ENCODE data around the gene ADARB2. TPM values are rescaled to one million over a fixed set of nuclear protein-coding genes. Genes with fewer than 3 reads are reported as not detected.

ADARB2 gene
- polyA plus RNA-seq, 3 donors, result not detected

GRCh38 chr10:1403508-1404322, 333.6 kb downstream of the ADARB2 start:
- TF ChIP-seq CTCF (IDR thresholded peaks at IDR 0.05), result no peak
- 61% methylated on average over 16 of the region's 18 CpGs for WGBS (ENCODE audit: insufficient coverage)
- Histone ChIP-seq H3K4me1 (ENCODE audit: control insufficient read depth in 1 of 2, insufficient read depth in 2 of 2, low read length in 2 of 2) (no peaks in the 10 kb centered on the region), H4K20me1 (ENCODE audit: insufficient read depth, low read length) (no peaks in the 10 kb centered on the region), H3K9ac (ENCODE audit: insufficient read depth, low read length, poor library complexity, severe bottlenecking) (no peak overlapping the region), H3K4me3 (replicated peaks in 1 of 3; ENCODE audit: low read depth in 2 of 3, low read length in 3 of 3) (no peak overlapping the region), H3K79me2 (ENCODE audit: insufficient read depth, low read length) (no peaks in the 10 kb centered on the region), H3K4me2 (replicated peaks; ENCODE audit: extremely low read depth, low read length, poor library complexity, severe bottlenecking) (no peak overlapping the region), H3K27me3 (ENCODE audit: control insufficient read depth in 2 of 2, insufficient read depth in 2 of 2, low read length in 2 of 2) (no peaks in the 10 kb centered on the region), H3K36me3 (replicated peaks in 1 of 2; ENCODE audit: control insufficient read depth in 1 of 2, insufficient read depth in 2 of 2, low read length in 2 of 2) (no peaks in the 10 kb centered on the region), H2AFZ (ENCODE audit: insufficient read depth, low read depth, low read length, poor library complexity, severe bottlenecking) (no peak overlapping the region), H3K27ac (ENCODE audit: low read depth in 1 of 2, low read length in 2 of 2) (no peak overlapping the region), H3K9me3 (replicated peaks in 1 of 2; ENCODE audit: control insufficient read depth in 1 of 2, insufficient read depth in 1 of 2, low read length in 2 of 2) (no peaks in the 10 kb centered on the region)
- intact Hi-C loops (cut with micrococcal nuclease), result no loop called here
- peaks cover 2 to 3% (median 3%) of the 10 kb centered on the region in 3 donors for H3K27me3 Mint-ChIP-seq (ENCODE audit: low read depth in 3 of 3)
- H3K36me3 Mint-ChIP-seq, result no peaks in the 10 kb centered on the region
- no peak overlapping the region for H3K27ac Mint-ChIP-seq
- no peaks in the 10 kb centered on the region for H3K4me1 Mint-ChIP-seq
- no peak overlapping the region for H3K4me3 Mint-ChIP-seq
- DNase-seq, result no peak
- H3K9me3 Mint-ChIP-seq, result peaks cover 0 to 3% (median 0%) of the 10 kb centered on the region in 7 donors

GRCh38 chr10:1402816-1403507, 334.4 kb downstream of the ADARB2 start:
- Mint-ChIP-seq H3K27me3 (ENCODE audit: low read depth in 3 of 3) (peaks cover 3 to 4% (median 3%) of the 10 kb centered on the region in 3 donors), H3K4me1 (no peaks in the 10 kb centered on the region), H3K4me3 (no peak overlapping the region), H3K36me3 (no peaks in the 10 kb centered on the region), H3K27ac (no peak overlapping the region), H3K9me3 (peaks cover 0 to 3% (median 0%) of the 10 kb centered on the region in 7 donors)
- Histone ChIP-seq H3K79me2 (ENCODE audit: insufficient read depth, low read length) (no peaks in the 10 kb centered on the region), H3K36me3 (replicated peaks in 1 of 2; ENCODE audit: control insufficient read depth in 1 of 2, insufficient read depth in 2 of 2, low read length in 2 of 2) (no peaks in the 10 kb centered on the region), H3K9ac (ENCODE audit: insufficient read depth, low read length, poor library complexity, severe bottlenecking) (no peak overlapping the region), H3K27ac (ENCODE audit: low read depth in 1 of 2, low read length in 2 of 2) (no peak overlapping the region), H4K20me1 (ENCODE audit: insufficient read depth, low read length) (no peaks in the 10 kb centered on the region), H3K27me3 (ENCODE audit: control insufficient read depth in 2 of 2, insufficient read depth in 2 of 2, low read length in 2 of 2) (no peaks in the 10 kb centered on the region), H3K9me3 (replicated peaks in 1 of 2; ENCODE audit: control insufficient read depth in 1 of 2, insufficient read depth in 1 of 2, low read length in 2 of 2) (no peaks in the 10 kb centered on the region), H3K4me2 (replicated peaks; ENCODE audit: extremely low read depth, low read length, poor library complexity, severe bottlenecking) (no peak overlapping the region), H2AFZ (ENCODE audit: insufficient read depth, low read depth, low read length, poor library complexity, severe bottlenecking) (no peak overlapping the region), H3K4me3 (replicated peaks in 1 of 3; ENCODE audit: low read depth in 2 of 3, low read length in 3 of 3) (no peak overlapping the region), H3K4me1 (ENCODE audit: control insufficient read depth in 1 of 2, insufficient read depth in 2 of 2, low read length in 2 of 2) (no peaks in the 10 kb centered on the region)
- DNase-seq, result no peak
- TF ChIP-seq CTCF (IDR thresholded peaks at IDR 0.05), result no peak
- intact Hi-C loops (cut with micrococcal nuclease), result no loop called here
- WGBS (ENCODE audit: insufficient coverage), result 96% methylated on average over 26 of the region's 27 CpGs
